Natural killer cell (primary cell): ENCODE data around the gene POFUT2. TPM values are rescaled to one million over a fixed set of nuclear protein-coding genes. Genes with fewer than 3 reads are reported as not detected.

Experiments
- ATAC-seq, 3 donors: fragments of 150-1000 bp in 2 of 3; fragments of 200-7000 bp in 1 of 3; cut with Tn5 transposase; 1 replicate in 1 of 3; 2 replicates in 2 of 3; pipeline ENCODE4 v1.10.0; 2021; ENCODE audit warnings: mild to moderate bottlenecking in 2 of 3, moderate library complexity in 2 of 3
- DNase-seq, 2 donors: peaks; one replicate each; pipeline versions ENCODE4 v3.0.0 to v3.0.0-alpha.2; 2013 to 2021; ENCODE audit warnings: mixed read lengths in 1 of 2
- H3K27ac ChIP-seq: one replicate; pipeline ENCODE4 v1.5.1; 2013; ENCODE audit warnings: mild to moderate bottlenecking, low read length
- H3K27me3 ChIP-seq: one replicate; pipeline ENCODE4 v1.6.1; 2013; ENCODE audit warnings: low read length; ENCODE audit not compliant: control insufficient read depth, insufficient read depth
- H3K36me3 ChIP-seq: one replicate; pipeline ENCODE4 v1.6.1; 2013; ENCODE audit warnings: low read length; ENCODE audit not compliant: control insufficient read depth, insufficient read depth
- H3K4me1 ChIP-seq: one replicate; pipeline ENCODE4 v1.6.1; 2013; ENCODE audit warnings: low read length; ENCODE audit not compliant: control insufficient read depth, insufficient read depth
- H3K4me3 ChIP-seq: one replicate; pipeline ENCODE4 v1.5.1; 2013; ENCODE audit warnings: low read length
- H3K9me3 ChIP-seq: one replicate; pipeline ENCODE4 v1.6.1; 2013; ENCODE audit warnings: low read length; ENCODE audit not compliant: control insufficient read depth, insufficient read depth
- H3K27ac Mint-ChIP-seq, 2 donors: one replicate each; pipeline ENCODE4 v1.8.0; 2022; ENCODE audit warnings: mild to moderate bottlenecking in 2 of 2, mixed read lengths in 2 of 2, moderate library complexity in 1 of 2
- H3K27me3 Mint-ChIP-seq, 2 donors: one replicate each; pipeline ENCODE4 v1.8.0; 2022; ENCODE audit warnings: low read depth in 2 of 2, mixed read lengths in 2 of 2
- H3K36me3 Mint-ChIP-seq: one replicate; pipeline ENCODE4 v1.8.0; 2022; ENCODE audit warnings: mixed read lengths
- H3K4me1 Mint-ChIP-seq, 2 donors: one replicate each; pipeline ENCODE4 v1.8.0; 2022; ENCODE audit warnings: mixed read lengths in 2 of 2
- H3K4me3 Mint-ChIP-seq: one replicate; pipeline ENCODE4 v1.8.0; 2022; ENCODE audit warnings: mild to moderate bottlenecking, moderate library complexity, mixed read lengths
- H3K9me3 Mint-ChIP-seq, 2 donors: one replicate each; pipeline ENCODE4 v1.8.0; 2022; ENCODE audit warnings: mixed read lengths in 2 of 2
- WGBS: methylation state at CpG from one replicate; pipeline ENCODE4 v1.1.7; 2013; ENCODE audit warnings: missing lambda C conversion rate; ENCODE audit not compliant: insufficient coverage; 5-methylcytosine and 5-hydroxymethylcytosine counted together
- intact Hi-C: fragments of 100-400 bp; cut with micrococcal nuclease; formaldehyde crosslinking; loops from one replicate; pipeline ENCODE4 v1.14.2; 2022
- total RNA-seq, 4 donors: library from RNA; stranded (reverse); fragments of 120-200 nt in 1 of 4; gene quantifications; one replicate each; pipeline versions ENCODE4 v1.2.3 to v1.2.4, GENCODE V29; 2013 to 2022
- TF ChIP-seq, protein P1 (sequence below): fragments of 200-600 bp; IDR thresholded peaks from one replicate; pipeline ENCODE4 v1.8.0; 2022; ENCODE audit warnings: antibody characterized with exemption

The POFUT2 gene
- total RNA-seq, 3 donors from 2014 or later (not counting 1 experiment from before 2014, with no cell fraction given) = 41.4 to 46.0 (median 43.3) TPM

DNA sequence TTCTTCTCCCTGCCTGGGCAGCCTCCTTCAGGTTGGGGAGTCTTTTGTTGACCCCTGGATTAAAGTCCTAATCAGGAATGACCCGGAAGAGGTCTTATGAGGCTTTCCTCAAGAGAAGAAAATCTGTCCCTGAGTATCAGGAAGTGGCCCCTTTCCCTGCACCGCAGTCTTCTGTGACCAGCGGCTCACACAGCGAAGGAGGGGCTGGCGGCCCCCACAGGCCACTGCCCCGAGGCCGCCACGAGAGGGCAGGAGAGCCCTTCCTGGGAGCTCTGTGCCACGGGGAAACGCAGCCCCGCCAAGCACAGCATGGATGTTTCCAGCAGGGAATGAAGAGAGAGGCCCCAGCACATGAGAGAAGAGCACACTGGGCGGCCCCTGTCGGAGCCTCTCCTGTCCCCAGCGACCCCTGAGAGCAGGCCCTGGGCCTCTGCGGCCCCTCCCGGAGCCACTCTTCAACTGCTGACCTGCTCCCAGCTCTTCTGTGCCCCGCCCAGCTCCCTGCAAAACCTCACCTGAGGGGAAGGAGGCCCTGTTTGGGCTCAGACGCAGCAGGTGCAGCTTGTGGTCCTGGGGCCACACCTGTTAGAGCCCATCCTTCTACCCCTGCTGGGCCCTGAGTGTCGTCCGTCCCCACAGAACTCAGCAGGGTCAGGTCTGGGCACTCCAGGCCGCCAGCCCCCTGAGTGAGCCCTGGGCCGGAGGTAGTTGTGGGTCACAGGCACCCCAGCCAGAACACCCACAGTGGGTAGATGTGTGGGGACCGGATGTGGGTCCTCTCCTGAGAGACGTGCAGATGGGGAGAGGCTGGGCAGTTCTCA lies 4.9 kb upstream of the POFUT2 start:
- Histone ChIP-seq H3K4me3 (no peak overlapping the region), H3K4me1 (peaks cover 27% of the 10 kb centered on the region), H3K27me3 (no peaks in the 10 kb centered on the region), H3K36me3 (no peaks in the 10 kb centered on the region), H3K9me3 (no peaks in the 10 kb centered on the region), H3K27ac (no peak overlapping the region)
- 18% methylated on average over 24 of the region's 24 CpGs for WGBS
- peak overlapping the region; percentile 64 for H3K4me3 Mint-ChIP-seq
- peak; percentile 65 to 70 (median 67) for ATAC-seq
- peaks cover 11 to 16% of the 10 kb centered on the region in 2 donors for H3K4me1 Mint-ChIP-seq
- H3K27me3 Mint-ChIP-seq = peaks cover 20 to 21% of the 10 kb centered on the region in 2 donors
- DNase-seq = peak; percentile 65 to 84
- intact Hi-C loops = loop anchor here (1.0 to 10.0 kb wide), 3 partner anchors 147 to 302 kb away; no protein-coding TSS in a partner anchor
- H3K27ac Mint-ChIP-seq = peak overlapping the region in 1 of 2 donors; percentile 72
- H3K36me3 Mint-ChIP-seq = no peaks in the 10 kb centered on the region
- no peaks in the 10 kb centered on the region for H3K9me3 Mint-ChIP-seq
- TF ChIP-seq, protein P1, sequence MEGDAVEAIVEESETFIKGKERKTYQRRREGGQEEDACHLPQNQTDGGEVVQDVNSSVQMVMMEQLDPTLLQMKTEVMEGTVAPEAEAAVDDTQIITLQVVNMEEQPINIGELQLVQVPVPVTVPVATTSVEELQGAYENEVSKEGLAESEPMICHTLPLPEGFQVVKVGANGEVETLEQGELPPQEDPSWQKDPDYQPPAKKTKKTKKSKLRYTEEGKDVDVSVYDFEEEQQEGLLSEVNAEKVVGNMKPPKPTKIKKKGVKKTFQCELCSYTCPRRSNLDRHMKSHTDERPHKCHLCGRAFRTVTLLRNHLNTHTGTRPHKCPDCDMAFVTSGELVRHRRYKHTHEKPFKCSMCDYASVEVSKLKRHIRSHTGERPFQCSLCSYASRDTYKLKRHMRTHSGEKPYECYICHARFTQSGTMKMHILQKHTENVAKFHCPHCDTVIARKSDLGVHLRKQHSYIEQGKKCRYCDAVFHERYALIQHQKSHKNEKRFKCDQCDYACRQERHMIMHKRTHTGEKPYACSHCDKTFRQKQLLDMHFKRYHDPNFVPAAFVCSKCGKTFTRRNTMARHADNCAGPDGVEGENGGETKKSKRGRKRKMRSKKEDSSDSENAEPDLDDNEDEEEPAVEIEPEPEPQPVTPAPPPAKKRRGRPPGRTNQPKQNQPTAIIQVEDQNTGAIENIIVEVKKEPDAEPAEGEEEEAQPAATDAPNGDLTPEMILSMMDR = peak; percentile 95

- no peaks in the 10 kb centered on the region for H3K36me3 ChIP-seq
- H3K27me3 ChIP-seq = no peaks in the 10 kb centered on the region
- no peaks in the 10 kb centered on the region for H3K9me3 ChIP-seq
- Mint-ChIP-seq H3K27me3 (peaks cover 20 to 21% of the 10 kb centered on the region in 2 donors), H3K9me3 (no peaks in the 10 kb centered on the region), H3K27ac (peak overlapping the region in 1 of 2 donors; percentile 72), H3K36me3 (no peaks in the 10 kb centered on the region), H3K4me3 (no peak overlapping the region), H3K4me1 (peaks cover 11 to 16% of the 10 kb centered on the region in 2 donors)
- no peak for DNase-seq
- ATAC-seq = no peak
- intact Hi-C loops = loop anchor here (1.0 to 10.0 kb wide), 3 partner anchors 147 to 303 kb away; no protein-coding TSS in a partner anchor
- WGBS = 88% methylated on average over 31 of the region's 34 CpGs
- TF ChIP-seq, protein P1 = no peak
- no peak overlapping the region for H3K27ac ChIP-seq
- peaks cover 28% of the 10 kb centered on the region for H3K4me1 ChIP-seq
- no peak overlapping the region for H3K4me3 ChIP-seq
These were observed 4.1 kb upstream of the POFUT2 start for GRCh38 chr21:45291613-45292398.

GRCh38 chr21:45290948-45291612 lies 3.4 kb upstream of the POFUT2 start:
- H3K27me3 Mint-ChIP-seq = peaks cover 17 to 20% of the 10 kb centered on the region in 2 donors
- H3K4me3 Mint-ChIP-seq = no peak overlapping the region
- Histone ChIP-seq H3K9me3 (no peaks in the 10 kb centered on the region), H3K4me3 (no peak overlapping the region), H3K27ac (no peak overlapping the region), H3K4me1 (peaks cover 32% of the 10 kb centered on the region), H3K36me3 (no peaks in the 10 kb centered on the region), H3K27me3 (no peaks in the 10 kb centered on the region)
- WGBS = 94% methylated on average over 14 of the region's 14 CpGs
- intact Hi-C loops = loop anchor here (10.0 kb wide), 1 partner anchor 304 kb away; no protein-coding TSS in a partner anchor
- peaks cover 11 to 16% of the 10 kb centered on the region in 2 donors for H3K4me1 Mint-ChIP-seq
- no peaks in the 10 kb centered on the region for H3K36me3 Mint-ChIP-seq
- no peaks in the 10 kb centered on the region for H3K9me3 Mint-ChIP-seq
- no peak for DNase-seq
- H3K27ac Mint-ChIP-seq = no peak overlapping the region
- ATAC-seq = no peak
- TF ChIP-seq, protein P1 = no peak
